K562 (cell line): Measurements from ENCODE around the gene FAM222A. TPM values are rescaled to one million over a fixed set of nuclear protein-coding genes. Genes with fewer than 3 reads are reported as not detected.
A peak's percentile ranks its signal among the peaks of the same experiment; 100 is the strongest.

Source experiments
- CCAR2 ChIP-seq: fragments of 200-400 bp; formaldehyde crosslinking; IDR thresholded peaks from 2 replicates; pipeline ENCODE4 v1.6.1; 2017; ENCODE audit warnings: mild to moderate bottlenecking, low read depth, low read length
- COPS2 ChIP-seq: fragments of 450-650 bp; conservative IDR thresholded peaks from 2 replicates; pipeline ENCODE4 v1.6.1; 2016; ENCODE audit warnings: mild to moderate bottlenecking, moderate library complexity
- DIDO1 ChIP-seq: fragments of 450-650 bp; IDR thresholded peaks from 2 replicates; pipeline ENCODE4 v1.6.1; 2016; ENCODE audit warnings: low read depth, missing biosample characterization, missing genetic modification characterization
- E2F5 ChIP-seq: sonication (generic); formaldehyde crosslinking; IDR thresholded peaks from 2 replicates; pipeline ENCODE4 v1.8.0; 2022; ENCODE audit warnings: mild to moderate bottlenecking, missing genetic modification reagents
- EP300 ChIP-seq: IDR thresholded peaks from 2 replicates; pipeline ENCODE4 v1.6.1; 2012; ENCODE audit warnings: low read length, improper control_type of control experiment
- HDGF ChIP-seq: fragments of 450-650 bp; IDR thresholded peaks from 2 replicates; pipeline ENCODE4 v1.6.1; 2016
- MTA1 ChIP-seq: fragments of 450-650 bp; IDR thresholded peaks from 2 replicates; pipeline ENCODE4 v1.6.1; 2017; ENCODE audit warnings: borderline replicate concordance
- NRF1 ChIP-seq, 2 experiments: fragments of 450-650 bp; IDR thresholded peaks in 1 of 2; conservative IDR thresholded peaks in 1 of 2; 2 replicates each; pipeline ENCODE4 v1.6.1; 2014; ENCODE audit warnings: mild to moderate bottlenecking in 2 of 2
- POLR2G ChIP-seq: fragments of 200-400 bp; formaldehyde crosslinking; IDR thresholded peaks from 2 replicates; pipeline ENCODE4 v1.6.1; 2017; ENCODE audit warnings: low read depth, mild to moderate bottlenecking, antibody characterized with exemption, low read length, moderate library complexity
- REST ChIP-seq, 2 experiments: fragments of 450-650 bp; formaldehyde crosslinking in 1 of 2; IDR thresholded peaks; 2 replicates each; pipeline versions ENCODE4 v1.4.0 to v1.6.1; 2014 to 2020; ENCODE audit warnings: mild to moderate bottlenecking in 2 of 2, borderline replicate concordance in 1 of 2, low read depth in 1 of 2
- SP2 ChIP-seq: IDR thresholded peaks from 2 replicates; pipeline ENCODE4 v1.6.1; 2011; ENCODE audit warnings: mild to moderate bottlenecking, low read depth, low read length, moderate library complexity; ENCODE audit not compliant: poor library complexity, severe bottlenecking; ENCODE audit errors: extremely low read depth
- SRF ChIP-seq, 2 experiments: fragments of 250-450, 450-650 bp in 1 of 2; sonication (Bioruptor Pico) in 1 of 2; sonication (generic) in 1 of 2; formaldehyde crosslinking; IDR thresholded peaks; 2 replicates each; pipeline versions ENCODE4 v1.5.0 to v1.5.1; 2020 to 2022; ENCODE audit warnings: mild to moderate bottlenecking in 1 of 2, missing genetic modification reagents in 1 of 2
- TEAD4 ChIP-seq, 2 experiments: sonication (generic) in 1 of 2; formaldehyde crosslinking in 1 of 2; IDR thresholded peaks; 2 replicates each; pipeline versions ENCODE4 v1.6.1 to v1.8.0; 2012 to 2022; ENCODE audit warnings: borderline replicate concordance in 1 of 2, inconsistent platforms in 1 of 2, low read length in 1 of 2, mild to moderate bottlenecking in 1 of 2, missing genetic modification reagents in 1 of 2
- ZNF282 ChIP-seq: sonication (generic); formaldehyde crosslinking; IDR thresholded peaks from 2 replicates; pipeline ENCODE4 v1.8.1; 2023; ENCODE audit warnings: missing genetic modification reagents
- ZNF384 ChIP-seq: IDR thresholded peaks from 2 replicates; pipeline ENCODE4 v1.6.1; 2012; ENCODE audit warnings: low read depth, low read length, improper control_type of control experiment
- polyA plus RNA-seq, 8 experiments: library from polyadenylated mRNA; depleted of rRNA in 4 of 8; stranded (reverse) in 5 of 8; unstranded in 3 of 8; fragments of >200 nt; fragmentation: Nextera tagmentation in 2 of 8; fragmentation: Illumina TruSeq in 1 of 8; extraction: Ambion mirVana in 2 of 8; extraction: Trizol in 1 of 8; gene quantifications; 2 replicates each; pipeline versions ENCODE4 v1.2.1 to v1.2.3, GENCODE V29; 2011 to 2014; ENCODE audit warnings: inconsistent platforms in 1 of 8, missing spikeins in 1 of 8
- total RNA-seq, 7 experiments: library from RNA; depleted of rRNA in 6 of 7; stranded (reverse); fragments of >200 nt in 6 of 7; fragmentation: Illumina TruSeq in 2 of 7; extraction: Trizol in 2 of 7; gene quantifications; 2 replicates each; pipeline versions ENCODE4 v1.2.1 to v1.2.3, GENCODE V29; 2011 to 2021; ENCODE audit warnings: low replicate concordance in 1 of 7
- TF ChIP-seq, protein P1 (sequence below): fragments of 450-650 bp; IDR thresholded peaks from 2 replicates; pipeline ENCODE4 v1.6.1; 2016
- TF ChIP-seq, protein P2 (sequence below): sonication (generic); formaldehyde crosslinking; IDR thresholded peaks from 2 replicates; pipeline ENCODE4 v1.8.1; 2023; ENCODE audit warnings: mild to moderate bottlenecking, missing genetic modification reagents

The FAM222A gene
- total and polyA plus RNA-seq, 9 of the 15 experiments (the other 6 are each of a cell fraction or from before 2014, with no cell fraction given) = 0.03 to 0.36 (median 0.12) TPM; not detected in 1

- TF ChIP-seq REST (IDR thresholded peaks at IDR 0.05; ENCODE audit: borderline replicate concordance) (peak; percentile 44), REST (CRISPR knock-in tag; IDR thresholded peaks at IDR 0.05; ENCODE audit: low read depth) (no peak), MTA1 (no peak), DIDO1 (no peak), E2F5 (CRISPR knock-in tag) (no peak), ZNF384 (no peak), SRF (CRISPR knock-in tag; IDR thresholded peaks at IDR 0.05) (no peak), HDGF (no peak), COPS2 (no peak), SP2 (no peak), POLR2G (no peak), TEAD4 (IDR thresholded peaks at IDR 0.05; ENCODE audit: low read length) (no peak), TEAD4 (CRISPR knock-in tag; IDR thresholded peaks at IDR 0.05; ENCODE audit: borderline replicate concordance) (no peak), NRF1 (conservative IDR thresholded peaks at IDR 0.05 in 1 of 2, IDR thresholded peaks at IDR 0.05 in 1 of 2) (no peak), ZNF282 (CRISPR knock-in tag) (no peak), CCAR2 (no peak), EP300 (no peak)
- TF ChIP-seq, protein P1, sequence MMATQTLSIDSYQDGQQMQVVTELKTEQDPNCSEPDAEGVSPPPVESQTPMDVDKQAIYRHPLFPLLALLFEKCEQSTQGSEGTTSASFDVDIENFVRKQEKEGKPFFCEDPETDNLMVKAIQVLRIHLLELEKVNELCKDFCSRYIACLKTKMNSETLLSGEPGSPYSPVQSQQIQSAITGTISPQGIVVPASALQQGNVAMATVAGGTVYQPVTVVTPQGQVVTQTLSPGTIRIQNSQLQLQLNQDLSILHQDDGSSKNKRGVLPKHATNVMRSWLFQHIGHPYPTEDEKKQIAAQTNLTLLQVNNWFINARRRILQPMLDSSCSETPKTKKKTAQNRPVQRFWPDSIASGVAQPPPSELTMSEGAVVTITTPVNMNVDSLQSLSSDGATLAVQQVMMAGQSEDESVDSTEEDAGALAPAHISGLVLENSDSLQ = 0 out of 2 replicates have a peak, but pooled peaks have one; percentile 8
- TF ChIP-seq, protein P2, sequence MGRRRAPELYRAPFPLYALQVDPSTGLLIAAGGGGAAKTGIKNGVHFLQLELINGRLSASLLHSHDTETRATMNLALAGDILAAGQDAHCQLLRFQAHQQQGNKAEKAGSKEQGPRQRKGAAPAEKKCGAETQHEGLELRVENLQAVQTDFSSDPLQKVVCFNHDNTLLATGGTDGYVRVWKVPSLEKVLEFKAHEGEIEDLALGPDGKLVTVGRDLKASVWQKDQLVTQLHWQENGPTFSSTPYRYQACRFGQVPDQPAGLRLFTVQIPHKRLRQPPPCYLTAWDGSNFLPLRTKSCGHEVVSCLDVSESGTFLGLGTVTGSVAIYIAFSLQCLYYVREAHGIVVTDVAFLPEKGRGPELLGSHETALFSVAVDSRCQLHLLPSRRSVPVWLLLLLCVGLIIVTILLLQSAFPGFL (CRISPR knock-in tag) = no peak
Observed at GRCh38 chr12:109795023-109795422, 81.4 kb downstream of the FAM222A start (continued).
